WERI-Rb-1 (cell line): ENCODE data around the gene CPT1A.

Experiments used
- DNase-seq: peaks from one replicate; pipeline ENCODE4 v3.0.0-alpha.2; 2020
- H3K27ac ChIP-seq: fragments of 250-450 bp; sonication (Bioruptor Pico); 2 replicates; pipeline ENCODE4 v1.5.1; 2020; ENCODE audit warnings: mild to moderate bottlenecking, moderate library complexity
- H3K27me3 ChIP-seq: fragments of 250-450 bp; sonication (Bioruptor Pico); 2 replicates; pipeline ENCODE4 v1.5.1; 2021; ENCODE audit warnings: mild to moderate bottlenecking, low read depth, moderate library complexity; ENCODE audit not compliant: insufficient read depth, severe bottlenecking
- H3K36me3 ChIP-seq: fragments of 250-450 bp; sonication (Bioruptor Pico); 2 replicates; pipeline ENCODE4 v1.5.1; 2020; ENCODE audit warnings: mild to moderate bottlenecking, moderate library complexity
- H3K4me3 ChIP-seq: 2 replicates; pipeline ENCODE4 v1.5.1; 2011; ENCODE audit warnings: low read depth, mild to moderate bottlenecking, control low read depth, low read length
- H3K9me3 ChIP-seq: fragments of 250-450 bp; sonication (Bioruptor Pico); 2 replicates; pipeline ENCODE4 v1.5.1; 2021; ENCODE audit warnings: mild to moderate bottlenecking, moderate library complexity; ENCODE audit not compliant: severe bottlenecking
- TF ChIP-seq, protein P1 (sequence below): IDR thresholded peaks from 2 replicates; pipeline ENCODE4 v1.5.1; 2011; ENCODE audit warnings: low read depth, mild to moderate bottlenecking, control low read depth, inconsistent platforms, low read length

CPT1A gene

DNA sequence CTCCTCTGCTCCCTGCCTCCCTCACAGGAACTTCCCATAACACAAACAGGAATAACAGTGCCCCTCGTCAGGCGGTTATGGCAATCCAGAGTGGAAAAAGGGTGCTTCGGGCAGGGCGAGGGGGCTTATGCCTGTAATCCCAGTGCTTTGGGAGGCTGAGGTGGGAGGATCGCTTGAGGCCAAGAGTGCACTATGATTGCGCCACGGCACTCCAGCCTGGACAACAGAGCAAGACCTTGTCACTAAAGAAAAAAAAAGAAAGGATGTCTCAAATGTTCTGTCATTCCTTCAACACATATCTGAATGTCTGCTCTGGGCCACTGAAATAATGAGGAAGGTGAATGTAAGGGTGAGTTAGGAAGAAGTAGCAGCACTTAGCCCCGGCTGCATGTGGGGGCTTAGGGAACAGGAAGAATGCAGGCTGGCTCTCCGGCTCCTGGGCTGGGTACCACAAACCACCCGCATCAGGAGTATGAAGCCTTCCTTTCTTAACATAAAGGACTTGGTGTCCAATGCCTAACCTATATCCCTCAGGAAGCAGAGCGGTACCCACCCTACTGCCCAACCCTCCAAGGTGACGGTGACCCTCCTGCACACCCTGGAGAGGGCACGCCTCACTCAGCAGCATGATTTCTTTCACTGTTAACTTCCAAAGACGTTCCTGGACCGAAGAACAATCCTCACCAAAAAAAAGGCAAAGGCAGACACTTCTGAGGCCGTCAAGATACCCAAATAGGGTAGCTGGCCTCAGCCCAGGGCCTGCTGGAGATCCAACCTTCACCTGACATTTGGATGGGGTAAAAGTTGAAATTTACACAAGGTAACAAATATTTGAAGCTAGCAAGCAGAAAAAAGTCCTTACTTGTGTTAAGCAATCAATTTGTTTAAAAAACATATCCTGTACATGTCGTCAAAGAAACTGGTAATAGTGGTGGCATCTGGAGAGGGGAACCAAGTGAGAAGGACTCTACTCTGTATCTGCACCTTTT is 3.8 kb downstream of the CPT1A start:
- Histone ChIP-seq H3K36me3 (no peaks in the 10 kb centered on the region), H3K27ac (no peak overlapping the region; the same call in 1 of the 2 replicates), H3K4me3 (no peak overlapping the region), H3K27me3 (no peaks in the 10 kb centered on the region), H3K9me3 (peaks cover 10% of the 10 kb centered on the region)
- TF ChIP-seq, protein P1, sequence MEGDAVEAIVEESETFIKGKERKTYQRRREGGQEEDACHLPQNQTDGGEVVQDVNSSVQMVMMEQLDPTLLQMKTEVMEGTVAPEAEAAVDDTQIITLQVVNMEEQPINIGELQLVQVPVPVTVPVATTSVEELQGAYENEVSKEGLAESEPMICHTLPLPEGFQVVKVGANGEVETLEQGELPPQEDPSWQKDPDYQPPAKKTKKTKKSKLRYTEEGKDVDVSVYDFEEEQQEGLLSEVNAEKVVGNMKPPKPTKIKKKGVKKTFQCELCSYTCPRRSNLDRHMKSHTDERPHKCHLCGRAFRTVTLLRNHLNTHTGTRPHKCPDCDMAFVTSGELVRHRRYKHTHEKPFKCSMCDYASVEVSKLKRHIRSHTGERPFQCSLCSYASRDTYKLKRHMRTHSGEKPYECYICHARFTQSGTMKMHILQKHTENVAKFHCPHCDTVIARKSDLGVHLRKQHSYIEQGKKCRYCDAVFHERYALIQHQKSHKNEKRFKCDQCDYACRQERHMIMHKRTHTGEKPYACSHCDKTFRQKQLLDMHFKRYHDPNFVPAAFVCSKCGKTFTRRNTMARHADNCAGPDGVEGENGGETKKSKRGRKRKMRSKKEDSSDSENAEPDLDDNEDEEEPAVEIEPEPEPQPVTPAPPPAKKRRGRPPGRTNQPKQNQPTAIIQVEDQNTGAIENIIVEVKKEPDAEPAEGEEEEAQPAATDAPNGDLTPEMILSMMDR: no peak
- no peak for DNase-seq

DNA sequence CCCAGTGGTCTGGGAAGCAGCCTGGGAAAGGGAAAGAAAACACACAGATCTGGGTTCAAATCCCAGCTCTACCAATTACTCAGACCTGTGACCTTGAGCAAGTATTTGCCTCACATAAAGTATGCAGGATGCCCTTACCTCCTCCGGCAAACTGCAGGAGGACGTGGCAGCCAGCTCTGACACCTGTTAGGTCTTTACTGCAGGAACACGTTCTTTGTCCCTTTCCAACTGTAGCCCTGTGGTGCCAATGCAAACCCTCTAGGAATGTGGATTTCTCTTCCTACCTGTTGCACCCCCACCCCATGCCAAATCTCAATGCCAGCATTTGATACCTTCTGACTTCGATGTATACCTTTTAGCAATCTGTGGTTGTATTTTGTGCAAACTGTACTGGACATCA is 6.0 kb downstream of the CPT1A start:
- Histone ChIP-seq H3K36me3 (no peaks in the 10 kb centered on the region), H3K4me3 (no peak overlapping the region), H3K27me3 (no peaks in the 10 kb centered on the region), H3K27ac (no peak overlapping the region), H3K9me3 (peaks cover 3% of the 10 kb centered on the region)
- no peak for DNase-seq
- TF ChIP-seq, protein P1: no peak

DNA sequence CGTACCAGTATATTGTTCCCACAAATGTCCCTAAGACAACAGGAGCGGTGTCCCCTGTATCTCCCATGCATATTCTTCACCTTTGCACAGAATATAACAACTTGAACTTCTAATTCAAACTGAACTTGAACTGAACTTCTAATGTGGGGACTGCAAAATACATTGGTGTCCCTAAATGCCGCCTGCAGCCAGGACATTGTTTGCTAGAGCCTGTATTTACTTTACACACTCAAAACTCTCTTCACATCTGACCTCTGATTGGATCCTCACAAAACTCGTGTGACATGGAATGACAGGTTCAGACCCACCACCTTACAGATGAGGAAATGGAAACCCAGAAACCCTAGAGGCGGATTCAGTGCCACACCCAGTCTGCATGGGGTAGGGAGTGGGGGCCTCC is 6.4 kb downstream of the CPT1A start:
- Histone ChIP-seq H3K27ac (no peak overlapping the region), H3K36me3 (no peaks in the 10 kb centered on the region), H3K27me3 (no peaks in the 10 kb centered on the region), H3K4me3 (no peak overlapping the region), H3K9me3 (no peaks in the 10 kb centered on the region)
- TF ChIP-seq, protein P1: no peak
- no peak for DNase-seq

DNA sequence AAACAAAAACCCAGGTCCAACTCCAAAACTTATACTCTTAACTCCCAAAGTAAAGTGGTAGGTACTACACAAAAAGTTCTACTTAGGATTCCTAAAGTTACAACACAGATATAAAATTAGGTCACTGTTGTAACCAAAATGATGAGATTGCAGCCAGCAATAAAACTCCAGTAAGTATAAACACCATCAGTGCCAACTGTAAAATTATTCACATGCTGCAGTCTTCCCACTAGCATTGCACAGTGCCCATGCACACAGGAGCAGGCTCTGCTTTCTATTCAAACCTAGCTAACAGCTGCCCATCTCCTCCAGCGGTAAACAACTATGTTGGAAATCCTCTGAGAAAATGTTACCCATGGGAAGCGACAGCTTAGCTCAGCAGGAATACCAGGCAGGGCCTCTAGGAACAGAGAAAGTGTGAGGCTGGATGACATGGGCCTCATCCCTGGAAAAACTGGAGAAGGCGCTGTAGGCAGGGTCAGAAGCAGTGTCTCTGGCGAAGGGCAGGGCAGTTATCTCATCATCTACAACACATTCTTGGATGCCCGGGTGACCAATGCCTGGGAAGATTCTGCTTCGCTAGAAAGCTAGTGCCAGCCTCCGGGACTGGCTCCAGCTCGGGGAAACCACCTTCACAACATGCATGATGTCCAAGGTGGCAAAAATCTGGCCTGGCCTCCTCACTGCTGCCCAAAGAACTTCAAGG is 9.1 kb downstream of the CPT1A start:
- Histone ChIP-seq H3K36me3 (no peaks in the 10 kb centered on the region), H3K4me3 (no peak overlapping the region), H3K9me3 (no peaks in the 10 kb centered on the region), H3K27me3 (no peaks in the 10 kb centered on the region), H3K27ac (no peak overlapping the region)
- TF ChIP-seq, protein P1: no peak
- no peak for DNase-seq

DNA sequence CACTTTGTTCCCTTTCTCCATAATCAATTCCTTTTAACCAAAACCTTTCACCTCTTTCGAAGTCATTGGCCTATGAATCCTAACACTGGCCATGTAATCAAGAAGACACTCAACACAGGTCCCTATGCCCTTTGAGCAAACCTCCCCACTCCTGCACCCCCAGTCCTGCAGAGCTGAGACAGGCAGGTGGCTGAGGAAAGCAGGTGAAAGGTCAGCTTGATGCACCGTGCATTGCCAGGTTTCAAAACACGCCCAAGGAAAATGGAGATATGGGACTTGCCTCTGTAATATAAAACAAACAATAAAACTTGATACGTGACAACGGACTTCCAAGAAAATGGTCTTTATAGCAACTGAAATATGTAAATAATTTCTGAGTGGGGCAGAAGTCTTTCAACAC is 10.6 kb downstream of the CPT1A start:
- DNase-seq: no peak
- no peak overlapping the region for H3K4me3 ChIP-seq
- no peak overlapping the region for H3K27ac ChIP-seq
- no peaks in the 10 kb centered on the region for H3K27me3 ChIP-seq
- no peaks in the 10 kb centered on the region for H3K36me3 ChIP-seq
- TF ChIP-seq, protein P1: no peak
- H3K9me3 ChIP-seq: no peaks in the 10 kb centered on the region
